Activated CD4-positive, alpha-beta T cell treated with anti-CD3 and anti-CD28 coated beads, Interleukin-2, amount 10 ng/mL, durations not matched to agents 24 days and 14 days (primary cell): ENCODE measurements around the gene GDF11. TPM values are rescaled to one million over a fixed set of nuclear protein-coding genes. Genes with fewer than 3 reads are reported as not detected.

Experiments
- DNase-seq: peaks from one replicate; pipeline ENCODE4 v3.0.0; 2022
- H3K27ac Mint-ChIP-seq: one replicate; pipeline ENCODE4 v1.8.0; 2022; ENCODE audit warnings: mild to moderate bottlenecking, mixed read lengths
- H3K27me3 Mint-ChIP-seq: one replicate; pipeline ENCODE4 v1.8.0; 2022; ENCODE audit warnings: mixed read lengths
- H3K36me3 Mint-ChIP-seq: one replicate; pipeline ENCODE4 v1.8.0; 2022; ENCODE audit warnings: low read depth, mild to moderate bottlenecking, mixed read lengths
- H3K4me1 Mint-ChIP-seq: one replicate; pipeline ENCODE4 v1.8.0; 2021; ENCODE audit warnings: mixed read lengths
- H3K4me3 Mint-ChIP-seq: one replicate; pipeline ENCODE4 v1.8.0; 2022; ENCODE audit warnings: mild to moderate bottlenecking, moderate library complexity, mixed read lengths
- H3K9me3 Mint-ChIP-seq: one replicate; pipeline ENCODE4 v1.8.0; 2021; ENCODE audit warnings: mixed read lengths
- intact Hi-C: fragments of 100-400 bp; cut with micrococcal nuclease; formaldehyde crosslinking; loops from one replicate; pipeline ENCODE4 v1.15.1; 2023
- total RNA-seq: library from RNA; stranded (reverse); gene quantifications from 2 replicates; pipeline ENCODE4 v1.2.3, GENCODE V29; 2022

The GDF11 gene
- total RNA-seq, 1 donor from 2014 or later: 14.3 TPM

GRCh38 chr12:55703288-55703687 lies 39.6 kb upstream of the GDF11 start:
- H3K4me1 Mint-ChIP-seq: peaks cover 4% of the 10 kb centered on the region
- no peak for DNase-seq
- H3K9me3 Mint-ChIP-seq: no peaks in the 10 kb centered on the region
- H3K27me3 Mint-ChIP-seq: peaks cover 31% of the 10 kb centered on the region
- H3K27ac Mint-ChIP-seq: no peak overlapping the region
- intact Hi-C loops: no loop called here
- no peak overlapping the region for H3K4me3 Mint-ChIP-seq
- no peaks in the 10 kb centered on the region for H3K36me3 Mint-ChIP-seq

GRCh38 chr12:55703901-55704761 lies 38.8 kb upstream of the GDF11 start:
- no peak for DNase-seq
- H3K27me3 Mint-ChIP-seq: peaks cover 39% of the 10 kb centered on the region
- H3K27ac Mint-ChIP-seq: no peak overlapping the region
- peaks cover 12% of the 10 kb centered on the region for H3K4me1 Mint-ChIP-seq
- H3K36me3 Mint-ChIP-seq: no peaks in the 10 kb centered on the region
- no peak overlapping the region for H3K4me3 Mint-ChIP-seq
- H3K9me3 Mint-ChIP-seq: no peaks in the 10 kb centered on the region
- intact Hi-C loops: no loop called here

- intact Hi-C loops: no loop called here
- peaks cover 47% of the 10 kb centered on the region for H3K27me3 Mint-ChIP-seq
- no peak overlapping the region for H3K27ac Mint-ChIP-seq
- no peak overlapping the region for H3K4me3 Mint-ChIP-seq
- no peaks in the 10 kb centered on the region for H3K36me3 Mint-ChIP-seq
- H3K4me1 Mint-ChIP-seq: peaks cover 13% of the 10 kb centered on the region
- H3K9me3 Mint-ChIP-seq: no peaks in the 10 kb centered on the region
- no peak for DNase-seq
Observed at GRCh38 chr12:55704824-55705718, 37.9 kb upstream of the GDF11 start.

- no peaks in the 10 kb centered on the region for H3K9me3 Mint-ChIP-seq
- peak overlapping the region; percentile 17 for H3K4me3 Mint-ChIP-seq
- H3K4me1 Mint-ChIP-seq: peaks cover 13% of the 10 kb centered on the region
- no peak for DNase-seq
- intact Hi-C loops: no loop called here
- H3K27ac Mint-ChIP-seq: no peak overlapping the region
- no peaks in the 10 kb centered on the region for H3K36me3 Mint-ChIP-seq
- peaks cover 52% of the 10 kb centered on the region for H3K27me3 Mint-ChIP-seq
Observed at GRCh38 chr12:55705782-55706402, 37.0 kb upstream of the GDF11 start.

- intact Hi-C loops: loop anchor here (1.0 kb wide), 1 partner anchor 10 kb away; the partner anchor contains the start of gene BLOC1S1
- Mint-ChIP-seq H3K27ac (no peak overlapping the region), H3K27me3 (peaks cover 55% of the 10 kb centered on the region), H3K36me3 (no peaks in the 10 kb centered on the region), H3K9me3 (no peaks in the 10 kb centered on the region), H3K4me1 (peaks cover 13% of the 10 kb centered on the region), H3K4me3 (peak overlapping the region; percentile 81)
- no peak for DNase-seq
Observed at GRCh38 chr12:55706568-55707218, 36.2 kb upstream of the GDF11 start.

GRCh38 chr12:55707219-55707671 lies 35.7 kb upstream of the GDF11 start:
- Mint-ChIP-seq H3K36me3 (no peaks in the 10 kb centered on the region), H3K9me3 (no peaks in the 10 kb centered on the region), H3K4me3 (peak overlapping the region; percentile 81), H3K27ac (no peak overlapping the region), H3K27me3 (peaks cover 60% of the 10 kb centered on the region), H3K4me1 (peaks cover 13% of the 10 kb centered on the region)
- DNase-seq: no peak
- intact Hi-C loops: loop anchor here (1.0 kb wide), 1 partner anchor 9 kb away; the partner anchor contains the start of gene BLOC1S1

GRCh38 chr12:55707841-55708694 lies 34.9 kb upstream of the GDF11 start, which contains the start of gene ITGA7:
Gene ITGA7 (minus strand): TSS chr12:55707904. CDS start chr12:55707682, 222 bp downstream.
- H3K27ac Mint-ChIP-seq: no peak within 1 kb of the TSS
- no peaks in the 10 kb centered on the region for H3K36me3 Mint-ChIP-seq
- intact Hi-C loops: loop anchor here (1.0 kb wide), 1 partner anchor 8 kb away; the partner anchor contains the start of gene BLOC1S1
- peaks cover 13% of the 10 kb centered on the region for H3K4me1 Mint-ChIP-seq
- DNase-seq: peak; percentile 91
- peak within 1 kb of the TSS; percentile 81 for H3K4me3 Mint-ChIP-seq
- no peaks in the 10 kb centered on the region for H3K9me3 Mint-ChIP-seq
- peaks cover 65% of the 10 kb centered on the region for H3K27me3 Mint-ChIP-seq

GRCh38 chr12:55708695-55709233 lies 34.2 kb upstream of the GDF11 start:
- Mint-ChIP-seq H3K4me1 (peaks cover 13% of the 10 kb centered on the region), H3K4me3 (peak overlapping the region; percentile 81), H3K27me3 (peaks cover 64% of the 10 kb centered on the region), H3K36me3 (no peaks in the 10 kb centered on the region), H3K27ac (no peak overlapping the region), H3K9me3 (no peaks in the 10 kb centered on the region)
- DNase-seq: no peak
- intact Hi-C loops: no loop called here

GRCh38 chr12:55711786-55712553 lies 31.0 kb upstream of the GDF11 start:
- Mint-ChIP-seq H3K9me3 (no peaks in the 10 kb centered on the region), H3K4me1 (peaks cover 24% of the 10 kb centered on the region), H3K27ac (no peak overlapping the region), H3K27me3 (peaks cover 45% of the 10 kb centered on the region), H3K4me3 (no peak overlapping the region), H3K36me3 (peaks cover 2% of the 10 kb centered on the region)
- no peak for DNase-seq
- intact Hi-C loops: no loop called here

- peaks cover 33% of the 10 kb centered on the region for H3K4me1 Mint-ChIP-seq
- H3K27me3 Mint-ChIP-seq: peaks cover 41% of the 10 kb centered on the region
- intact Hi-C loops: no loop called here
- H3K4me3 Mint-ChIP-seq: no peak overlapping the region
- no peaks in the 10 kb centered on the region for H3K9me3 Mint-ChIP-seq
- H3K27ac Mint-ChIP-seq: no peak overlapping the region
- H3K36me3 Mint-ChIP-seq: peaks cover 2% of the 10 kb centered on the region
- no peak for DNase-seq
Observed at GRCh38 chr12:55712700-55713415, 30.1 kb upstream of the GDF11 start.

GRCh38 chr12:55713721-55714120 lies 29.2 kb upstream of the GDF11 start:
- Mint-ChIP-seq H3K4me1 (peaks cover 31% of the 10 kb centered on the region), H3K4me3 (no peak overlapping the region), H3K27me3 (peaks cover 34% of the 10 kb centered on the region), H3K9me3 (no peaks in the 10 kb centered on the region), H3K36me3 (peaks cover 2% of the 10 kb centered on the region), H3K27ac (no peak overlapping the region)
- intact Hi-C loops: no loop called here
- no peak for DNase-seq
